Heart left ventricle (tissue), 16 donors: Measurements from ENCODE around the gene CIPC. TPM values are rescaled to one million over a fixed set of nuclear protein-coding genes. Genes with fewer than 3 reads are reported as not detected.
A peak's percentile ranks its signal among the peaks of the same experiment; 100 is the strongest.

Experiments
- ATAC-seq, 4 donors: fragments of 200-7000 bp; cut with Tn5 transposase; one replicate each; pipeline ENCODE4 v1.9.1; 2020 to 2022; ENCODE audit warnings: moderate library complexity in 4 of 4, mild to moderate bottlenecking in 3 of 4, moderate number of reproducible peaks in 1 of 4
- DNase-seq, 5 donors: peaks; one replicate each; pipeline ENCODE4 v3.0.0-alpha.2; 2020
- H3K27ac ChIP-seq, 12 donors: fragments of 200-600 bp; sonication (generic) in 4 of 12; one replicate each; pipeline versions ENCODE4 v1.5.0 to v1.8.0; 2016 to 2022; ENCODE audit warnings: mild to moderate bottlenecking in 2 of 12
- H3K27me3 ChIP-seq, 9 donors: fragments of 200-600 bp; sonication (generic) in 2 of 9; one replicate each; pipeline versions ENCODE4 v1.5.1 to v1.8.0; 2016 to 2022; ENCODE audit warnings: mild to moderate bottlenecking in 3 of 9
- H3K36me3 ChIP-seq, 9 donors: fragments of 200-600 bp; sonication (generic) in 2 of 9; one replicate each; pipeline versions ENCODE4 v1.5.0 to v1.8.0; 2018 to 2022; ENCODE audit warnings: mild to moderate bottlenecking in 2 of 9
- H3K4me1 ChIP-seq, 12 donors: fragments of 200-600 bp; sonication (generic) in 4 of 12; one replicate each; pipeline versions ENCODE4 v1.5.0 to v1.8.0; 2016 to 2022; ENCODE audit warnings: mild to moderate bottlenecking in 3 of 12
- H3K4me3 ChIP-seq, 12 donors: fragments of 200-600 bp; sonication (generic) in 4 of 12; one replicate each; pipeline versions ENCODE4 v1.5.0 to v1.8.0; 2017 to 2022; ENCODE audit warnings: mild to moderate bottlenecking in 9 of 12, moderate library complexity in 4 of 12
- H3K9me3 ChIP-seq, 12 donors: fragments of 200-600 bp; sonication (generic) in 4 of 12; one replicate each; pipeline versions ENCODE4 v1.5.0 to v1.8.0; 2016 to 2022; ENCODE audit warnings: mild to moderate bottlenecking in 1 of 12
- POLR2A ChIP-seq, 2 donors: fragments of 450-650 bp; IDR thresholded peaks; one replicate each; pipeline ENCODE4 v1.6.1; 2017; ENCODE audit warnings: antibody characterized with exemption in 2 of 2, mild to moderate bottlenecking in 2 of 2, moderate library complexity in 2 of 2
- WGBS, 4 donors: extraction: QIAGEN DNeasy Blood & Tissue Kit in 2 of 4; methylation state at CpG; one replicate each; pipeline versions ENCODE4 v1.1.5 to v1.1.7; 2013 to 2018; 5-methylcytosine and 5-hydroxymethylcytosine counted together
- intact Hi-C, 10 donors: fragments of 100-400 bp; cut with DNase I; formaldehyde crosslinking; loops; one replicate each; pipeline versions ENCODE4 v1.11.1 to v1.14.2; 2022
- polyA plus RNA-seq, 2 donors: library from polyadenylated mRNA; stranded (reverse); fragments of 200-250 nt; gene quantifications; one replicate each; pipeline ENCODE4 v1.2.3, GENCODE V29; 2013
- total RNA-seq, 9 donors: library from RNA; depleted of rRNA in 2 of 9; stranded (reverse); fragments of >200 nt in 2 of 9; fragmentation: NEBNext Ultra II Directional in 3 of 9; extraction: Animal tissue kit (Norgen Biotek cat#: 25700) in 3 of 9; gene quantifications; one replicate each; pipeline versions ENCODE4 v1.1.0 to v1.2.4, GENCODE V29; 2016 to 2023
- TF ChIP-seq, protein P1 (sequence below), 12 donors: fragments of 200-600 bp; sonication (generic) in 4 of 12; IDR thresholded peaks; one replicate each; pipeline versions ENCODE4 v1.5.0 to v1.8.0; 2018 to 2022; ENCODE audit warnings: antibody characterized with exemption in 12 of 12, mild to moderate bottlenecking in 5 of 12
- donor health status: ischemic (EF 13 %, LVEDD 7.1; RV severe dilation, severe dysfunction).
- donor health status: healthy with polysubstance abuse.
- donor health status: DM: no; HTN: yes; CAD: no.
- donor health status: DM: no; HTN: no; CAD: no.
- donor health status: ischemic (EF 25% LVEDD 6.9; RV normal size, moderate dysfunction).
- donor health status: ischemic (EF 25% LVEDD 5.7; RV mildly dilated, moderate dysfunction).
- donor health status: healthy.
- donor health status: DM: yes; HTN: yes; CAD: no.
- donor health status: ischemic (EF 35%, LVEDD 5.7; RV mildly dilated, moderate dysfunction).
- donor health status: nonischemic (EF 11% LVEDD 7.7; RV severe dilation, severe dysfunction).
- donor health status: DM: yes; HTN: yes; CAD: no.
- donor health status: PGD.
- donor health status: ischemic (EF 29% LVEDD 5.4; RV normal size, mild dysfunction).
- donor health status: nonischemic (EF 23%, LVEDD 6.1; RV moderate dilation, normal function).

CIPC gene
- total and polyA plus RNA-seq, 11 donors, result 10.9 to 85.9 (median 61.3) TPM

DNA sequence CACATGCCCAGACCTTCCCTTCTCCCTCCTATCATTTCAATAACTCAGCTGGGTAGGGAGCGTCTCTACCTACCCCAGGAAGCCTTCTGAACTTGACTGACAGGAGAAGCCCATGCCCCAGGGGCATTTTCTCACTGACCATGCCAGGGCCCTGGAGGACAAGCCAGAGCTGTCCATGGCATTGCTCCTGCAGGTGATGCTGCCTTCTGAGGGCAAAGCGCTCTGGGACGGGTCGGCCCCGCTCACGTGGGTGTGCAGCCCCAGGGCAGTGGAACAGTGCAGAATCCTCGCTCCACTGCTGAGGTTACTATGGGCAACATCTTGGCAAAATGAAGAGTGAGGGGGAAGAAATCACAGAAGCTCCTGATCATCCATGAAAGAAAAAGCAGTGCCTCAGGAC is 28.5 kb upstream of the CIPC start:
- Histone ChIP-seq H3K36me3 (no peaks in the 10 kb centered on the region), H3K27ac (peak overlapping the region in 8 of 12 donors; percentile 45 to 77 (median 68)), H3K9me3 (peaks cover 0 to 5% (median 0%) of the 10 kb centered on the region in 12 donors), H3K4me1 (peaks cover 3 to 44% (median 28%) of the 10 kb centered on the region in 12 donors), H3K4me3 (no peak overlapping the region), H3K27me3 (no peaks in the 10 kb centered on the region)
- TF ChIP-seq, protein P1, sequence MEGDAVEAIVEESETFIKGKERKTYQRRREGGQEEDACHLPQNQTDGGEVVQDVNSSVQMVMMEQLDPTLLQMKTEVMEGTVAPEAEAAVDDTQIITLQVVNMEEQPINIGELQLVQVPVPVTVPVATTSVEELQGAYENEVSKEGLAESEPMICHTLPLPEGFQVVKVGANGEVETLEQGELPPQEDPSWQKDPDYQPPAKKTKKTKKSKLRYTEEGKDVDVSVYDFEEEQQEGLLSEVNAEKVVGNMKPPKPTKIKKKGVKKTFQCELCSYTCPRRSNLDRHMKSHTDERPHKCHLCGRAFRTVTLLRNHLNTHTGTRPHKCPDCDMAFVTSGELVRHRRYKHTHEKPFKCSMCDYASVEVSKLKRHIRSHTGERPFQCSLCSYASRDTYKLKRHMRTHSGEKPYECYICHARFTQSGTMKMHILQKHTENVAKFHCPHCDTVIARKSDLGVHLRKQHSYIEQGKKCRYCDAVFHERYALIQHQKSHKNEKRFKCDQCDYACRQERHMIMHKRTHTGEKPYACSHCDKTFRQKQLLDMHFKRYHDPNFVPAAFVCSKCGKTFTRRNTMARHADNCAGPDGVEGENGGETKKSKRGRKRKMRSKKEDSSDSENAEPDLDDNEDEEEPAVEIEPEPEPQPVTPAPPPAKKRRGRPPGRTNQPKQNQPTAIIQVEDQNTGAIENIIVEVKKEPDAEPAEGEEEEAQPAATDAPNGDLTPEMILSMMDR (IDR thresholded peaks at IDR 0.05), result no peak
- TF ChIP-seq POLR2A (IDR thresholded peaks at IDR 0.05), result no peak
- no peak for DNase-seq
- intact Hi-C loops, result loop anchor here in 7 of 10 donors (2.0 to 5.0 kb wide), 4 partner anchors 157 to 195 kb away; no protein-coding TSS in a partner anchor
- ATAC-seq, result no peak
- 82 to 93% (median 88%) methylated on average over 7 of the region's 7 CpGs for WGBS, 4 donors

DNA sequence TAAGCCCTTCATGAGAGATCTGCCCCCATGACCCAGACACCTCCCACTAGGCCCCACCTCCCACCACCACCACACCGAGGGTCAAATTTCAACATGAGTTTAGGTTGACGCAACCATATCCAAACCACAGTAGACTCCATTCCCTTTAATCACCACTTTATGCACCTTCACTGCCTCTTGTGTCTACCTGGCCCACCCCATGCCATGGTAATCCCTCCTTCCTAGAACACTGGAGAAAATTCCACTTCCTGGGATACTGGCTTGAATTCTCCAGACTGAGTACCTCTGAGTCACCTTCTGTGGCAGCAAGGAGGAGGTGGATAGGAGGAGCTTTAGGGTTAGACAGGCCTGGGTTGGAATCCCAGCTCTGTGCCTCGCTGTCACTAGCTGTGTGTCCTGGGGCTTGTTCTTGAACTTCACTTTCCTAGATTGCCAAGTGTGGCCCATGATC is 26.1 kb upstream of the CIPC start:
- peak overlapping the region in 1 of 12 donors; percentile 6 for H3K27ac ChIP-seq
- H3K4me3 ChIP-seq, result no peak overlapping the region
- no peaks in the 10 kb centered on the region for H3K27me3 ChIP-seq
- H3K9me3 ChIP-seq, result peaks cover 0 to 5% (median 0%) of the 10 kb centered on the region in 12 donors
- intact Hi-C loops, result loop anchor here in 5 of 10 donors (2.0 to 5.0 kb wide), 5 partner anchors 23 to 197 kb away; partner anchors contain the start of gene IRF2BPL (in 1 of the 5)
- H3K4me1 ChIP-seq, result peaks cover 0 to 54% (median 40%) of the 10 kb centered on the region in 12 donors
- WGBS, 4 donors, result 88 to 93% (median 93%) methylated on average over 3 of the region's 3 CpGs
- no peaks in the 10 kb centered on the region for H3K36me3 ChIP-seq
- ATAC-seq, result no peak
- TF ChIP-seq, protein P1 (IDR thresholded peaks at IDR 0.05), result no peak
- no peak for TF ChIP-seq POLR2A (IDR thresholded peaks at IDR 0.05)
- DNase-seq, result no peak

DNA sequence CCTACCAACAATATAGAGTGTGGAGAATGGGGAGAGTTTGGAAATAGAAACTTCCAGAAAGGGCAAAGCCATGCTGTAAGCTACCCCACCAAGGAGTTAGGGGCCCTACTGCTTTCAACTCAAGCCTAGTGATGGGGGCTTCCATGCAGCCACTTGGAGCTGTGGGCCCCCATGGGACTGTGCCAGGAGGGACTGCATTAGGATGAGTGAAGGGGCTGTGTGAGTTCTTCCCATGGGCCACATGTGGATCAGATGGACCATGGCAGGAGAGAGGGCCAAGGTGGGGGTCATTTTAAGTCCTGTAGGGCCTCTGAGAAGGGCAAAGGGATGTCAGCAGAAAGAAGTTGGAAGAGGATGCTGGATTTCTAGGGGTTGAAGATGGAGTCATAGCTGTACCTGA is 23.1 kb upstream of the CIPC start:
- Histone ChIP-seq H3K27me3 (no peaks in the 10 kb centered on the region), H3K4me1 (peaks cover 0 to 39% (median 32%) of the 10 kb centered on the region in 12 donors), H3K27ac (peak overlapping the region; percentile 87 to 96 (median 91)), H3K9me3 (peaks cover 0 to 5% (median 0%) of the 10 kb centered on the region in 12 donors), H3K4me3 (peak overlapping the region in 5 of 12 donors; percentile 37 to 49 (median 46)), H3K36me3 (no peaks in the 10 kb centered on the region)
- TF ChIP-seq POLR2A (IDR thresholded peaks at IDR 0.05), result no peak
- TF ChIP-seq, protein P1 (IDR thresholded peaks at IDR 0.05), result no peak
- DNase-seq (no peak), ATAC-seq (no peak)
- intact Hi-C loops, result loop anchor here in 1 of 10 donors (5.0 kb wide), 1 partner anchor 198 kb away; no protein-coding TSS in a partner anchor

DNA sequence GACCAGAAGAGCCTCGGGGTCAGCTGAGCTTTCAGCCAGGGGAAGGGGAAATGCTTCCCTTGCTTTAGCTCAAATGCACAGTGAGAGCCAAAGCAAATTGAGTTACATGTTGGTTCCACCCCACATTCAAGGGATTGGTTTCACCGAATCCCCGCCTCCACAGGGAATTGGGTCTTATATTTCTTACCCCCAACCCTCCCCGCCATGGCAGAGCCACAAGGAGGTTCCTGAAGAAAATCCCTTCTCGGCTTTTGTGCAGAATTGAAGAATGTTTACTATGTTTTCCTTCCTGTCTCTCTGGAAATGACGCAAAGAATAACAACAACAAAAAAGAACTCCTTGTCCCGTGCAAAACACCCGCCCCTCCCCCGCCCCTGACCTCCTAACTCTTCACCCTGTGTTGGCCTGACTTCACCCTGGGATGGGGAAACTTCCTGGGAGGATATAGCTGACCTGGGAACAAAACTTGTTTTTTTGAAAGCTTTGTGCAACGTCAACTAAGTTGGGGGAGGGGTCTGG is 21.9 kb upstream of the CIPC start:
- DNase-seq (peak; percentile 79 to 86 (median 85)), ATAC-seq (peak; percentile 90 to 95 (median 93))
- Histone ChIP-seq H3K27me3 (no peaks in the 10 kb centered on the region), H3K4me3 (peak overlapping the region in 10 of 12 donors; percentile 7 to 49 (median 36)), H3K27ac (peak overlapping the region; percentile 87 to 96 (median 91)), H3K4me1 (peaks cover 0 to 31% (median 24%) of the 10 kb centered on the region in 12 donors), H3K9me3 (peaks cover 0 to 11% (median 1%) of the 10 kb centered on the region in 12 donors), H3K36me3 (no peaks in the 10 kb centered on the region)
- peak in 1 of 2 donors; percentile 50 for TF ChIP-seq POLR2A (IDR thresholded peaks at IDR 0.05)
- TF ChIP-seq, protein P1 (IDR thresholded peaks at IDR 0.05), result no peak
- intact Hi-C loops, result loop anchor here in 1 of 10 donors (2.0 kb wide), 1 partner anchor 21 kb away; no protein-coding TSS in a partner anchor
- WGBS, 4 donors, result 24 to 33% (median 31%) methylated on average over 10 of the region's 10 CpGs
